Stimulated activated CD4-positive, alpha-beta T cell treated with anti-CD3 and anti-CD28 coated beads, Interleukin-12 subunit alpha, Interleukin-12 subunit beta, amount 100 ng/mL, for 24 hours (primary cell): ENCODE measurements around the gene NGDN.
"Not testable (repeated sequence)": the region's sequence is repeated elsewhere in the genome, so short reads cannot be mapped to it uniquely, and the experiment has no call there.

Experiments
- DNase-seq, 2 experiments: peaks; one replicate each; pipeline ENCODE4 v3.0.0-alpha.2; 2020; ENCODE audit warnings: low read depth in 2 of 2

The NGDN gene

GRCh38 chr14:23438101-23438971 lies 31.2 kb upstream of the NGDN start:
- no peak for DNase-seq

DNA sequence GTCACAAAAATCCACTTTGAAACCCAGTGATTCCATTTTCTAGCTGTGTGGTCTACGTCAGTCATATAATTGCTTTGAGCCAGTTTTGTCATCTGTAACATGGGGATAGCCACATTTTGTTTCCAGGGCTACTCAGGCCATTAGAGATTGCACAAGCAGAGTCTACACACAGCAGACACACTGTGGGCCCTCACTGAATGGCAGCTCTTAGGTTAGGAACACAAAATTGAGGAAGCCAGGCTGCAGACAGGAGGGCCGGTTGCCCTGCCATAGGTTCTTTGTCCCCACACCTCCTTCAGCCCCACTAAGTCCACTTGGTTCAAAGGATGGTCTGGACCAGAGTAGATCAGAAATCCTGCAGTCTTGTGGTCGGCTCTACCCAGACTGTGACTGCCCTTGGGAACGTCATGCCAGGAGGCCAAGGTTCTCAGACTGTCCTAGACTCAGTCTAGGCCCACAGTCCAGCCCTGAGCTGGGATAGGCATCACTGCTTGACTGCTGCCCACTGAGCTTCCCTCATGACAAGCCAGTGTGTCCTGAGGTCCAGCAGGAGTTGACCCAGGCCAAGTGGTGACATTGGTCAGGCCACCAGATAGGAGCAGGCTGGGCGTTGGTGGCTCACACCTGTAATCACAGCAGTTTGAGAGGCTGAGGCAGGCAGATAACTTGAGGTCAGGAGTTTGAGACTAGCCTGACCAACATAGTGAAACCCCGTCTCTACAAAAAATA lies 30.2 kb upstream of the NGDN start:
- DNase-seq = no peak

DNA sequence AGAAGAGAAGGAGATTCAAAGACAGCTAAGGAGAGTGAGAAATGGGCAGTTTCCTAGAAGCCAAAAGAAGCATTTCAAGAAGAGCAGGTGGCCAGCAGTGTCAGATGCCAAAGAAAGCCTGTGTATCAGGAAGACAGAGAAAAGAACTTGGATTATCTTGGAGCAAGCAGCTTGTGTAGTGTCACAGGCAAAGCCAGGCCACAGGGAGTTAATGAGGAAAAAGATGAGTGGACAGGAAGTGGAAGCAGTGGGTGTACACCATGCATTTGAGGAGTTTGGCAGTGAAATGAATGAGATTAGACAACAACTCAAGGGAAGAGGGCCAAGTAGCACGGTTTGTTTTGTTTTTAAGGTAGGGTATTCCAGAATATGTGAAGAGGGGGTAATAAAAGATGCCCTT lies 28.4 kb upstream of the NGDN start:
- DNase-seq = no peak

DNA sequence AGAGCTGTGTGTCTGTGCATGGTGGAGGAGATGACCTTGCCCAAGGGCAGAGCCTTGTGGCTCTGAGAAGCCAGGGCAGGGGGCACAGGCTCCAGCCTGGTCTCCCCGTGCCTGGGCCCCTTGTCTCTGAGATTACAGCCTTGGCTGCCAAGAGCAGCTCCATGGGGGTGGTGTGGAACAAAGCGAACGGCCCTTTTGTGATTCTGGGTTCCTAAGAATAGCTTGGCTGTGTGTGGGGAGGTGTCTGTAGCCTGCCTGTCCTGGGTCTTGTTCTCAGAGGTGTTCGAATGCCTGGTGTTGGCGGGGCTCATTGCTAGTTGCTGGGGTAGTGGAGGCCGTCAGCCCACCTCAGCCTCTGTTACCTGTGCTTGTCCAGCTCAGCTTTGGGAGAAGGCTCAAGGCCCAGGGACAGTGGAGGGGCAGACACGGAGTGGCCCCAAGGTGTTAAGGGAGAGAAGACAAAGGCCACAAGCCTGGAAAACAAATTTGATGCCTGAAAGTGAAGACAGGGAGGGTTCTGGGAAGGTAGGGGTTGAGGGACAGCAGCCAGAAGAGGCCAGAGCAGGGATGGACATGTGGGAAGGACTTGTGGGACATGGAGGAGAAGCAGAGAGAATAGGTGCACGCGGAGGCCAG lies 26.7 kb upstream of the NGDN start:
- DNase-seq = no peak

GRCh38 chr14:23443411-23443812 lies 26.1 kb upstream of the NGDN start:
- no peak for DNase-seq

GRCh38 chr14:23443881-23444280 lies 25.6 kb upstream of the NGDN start:
- no peak for DNase-seq

DNA sequence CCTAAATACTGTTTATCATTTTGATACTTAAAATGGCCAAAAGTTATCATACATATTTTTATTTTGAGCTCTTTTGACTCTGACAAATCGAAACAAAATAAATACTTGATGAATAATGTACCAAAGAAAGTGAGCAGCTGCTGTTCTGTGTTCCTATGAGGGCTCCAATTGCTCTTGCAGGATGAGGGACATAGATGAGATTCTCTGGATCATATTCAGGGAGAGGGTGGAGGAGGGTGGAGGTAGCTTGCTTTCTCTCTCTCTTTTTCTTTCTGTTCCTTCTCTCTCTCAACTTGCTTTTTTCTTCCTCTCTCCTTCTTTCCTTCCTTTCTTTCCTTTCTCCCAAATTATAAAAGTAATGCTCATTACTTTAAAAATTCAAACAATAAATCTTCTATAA lies 25.2 kb upstream of the NGDN start:
- DNase-seq = no peak

GRCh38 chr14:23445773-23446172 lies 23.7 kb upstream of the NGDN start:
- no peak for DNase-seq

DNA sequence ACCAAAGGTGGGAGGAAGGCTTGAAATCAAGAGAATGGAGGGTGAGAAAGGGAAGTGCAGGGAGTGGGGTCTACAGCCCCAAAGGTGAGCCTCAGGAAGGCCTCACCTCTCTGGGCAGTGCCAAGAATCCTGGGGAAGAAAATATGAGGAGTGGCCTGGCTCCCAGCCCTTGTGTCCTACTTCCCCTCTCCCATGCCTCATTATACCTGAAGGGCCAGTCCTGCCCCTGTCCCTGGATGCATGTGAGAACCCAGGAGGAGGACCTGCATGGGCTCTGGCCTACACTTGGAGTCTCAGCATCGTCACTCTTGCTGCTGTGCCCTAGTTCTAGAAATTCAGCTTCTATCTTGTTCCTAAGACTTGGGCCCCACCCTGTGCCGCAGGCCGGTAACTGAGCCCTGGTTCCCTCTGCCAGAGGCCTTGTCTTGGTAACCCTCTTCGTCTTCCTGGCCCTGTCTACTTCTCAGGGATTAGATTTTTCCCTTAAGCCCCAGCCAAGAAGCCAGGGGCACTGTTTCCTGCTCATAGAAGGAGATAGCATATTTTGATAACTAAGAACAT lies 23.1 kb upstream of the NGDN start:
- DNase-seq = no peak

- DNase-seq = no peak
Observed at GRCh38 chr14:23447361-23448350, 21.8 kb upstream of the NGDN start.

DNA sequence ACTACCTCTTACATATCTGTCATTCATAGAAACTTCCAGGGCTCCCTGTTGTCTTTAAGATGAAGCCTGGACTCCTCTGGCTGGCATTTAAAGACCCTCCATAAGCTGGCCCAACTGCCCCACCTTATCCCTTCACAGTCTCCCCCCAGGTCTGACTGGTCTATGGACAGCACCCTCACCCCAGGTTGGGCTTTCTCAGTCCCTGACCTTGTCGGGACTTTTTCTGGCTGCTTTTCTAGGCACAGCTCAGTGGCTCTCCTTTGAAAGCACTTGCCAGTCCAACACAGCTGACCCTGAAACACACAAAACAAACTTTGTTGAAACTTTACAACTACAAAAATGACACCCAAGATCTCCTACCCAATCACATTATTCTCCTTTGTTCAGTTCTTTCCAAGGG lies 20.2 kb upstream of the NGDN start:
- DNase-seq = no peak

GRCh38 chr14:23450379-23450778 lies 19.1 kb upstream of the NGDN start:
- DNase-seq = no peak

- no peak for DNase-seq
Observed at GRCh38 chr14:23452237-23452636, 17.3 kb upstream of the NGDN start.

DNA sequence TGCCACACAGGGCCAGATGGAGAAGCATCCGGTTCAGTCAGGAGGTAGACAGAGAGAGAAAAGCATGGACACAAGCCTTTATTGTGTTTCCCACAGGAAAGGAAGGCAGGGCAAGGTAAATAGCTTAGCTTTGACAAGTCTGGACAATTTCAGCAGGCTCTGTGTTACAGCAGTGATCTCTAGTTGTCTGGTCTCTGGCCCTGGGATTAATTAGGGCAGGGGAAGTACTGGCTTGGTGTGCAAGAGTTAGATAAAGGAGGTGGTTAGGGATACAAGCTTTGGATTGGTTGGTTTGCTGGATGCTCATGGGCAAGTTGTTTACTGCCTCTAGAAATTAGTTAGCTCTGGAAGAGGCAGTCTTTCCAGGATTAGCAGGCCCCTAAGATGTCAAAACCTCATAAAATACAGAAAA lies 15.1 kb upstream of the NGDN start:
- no peak for DNase-seq

DNA sequence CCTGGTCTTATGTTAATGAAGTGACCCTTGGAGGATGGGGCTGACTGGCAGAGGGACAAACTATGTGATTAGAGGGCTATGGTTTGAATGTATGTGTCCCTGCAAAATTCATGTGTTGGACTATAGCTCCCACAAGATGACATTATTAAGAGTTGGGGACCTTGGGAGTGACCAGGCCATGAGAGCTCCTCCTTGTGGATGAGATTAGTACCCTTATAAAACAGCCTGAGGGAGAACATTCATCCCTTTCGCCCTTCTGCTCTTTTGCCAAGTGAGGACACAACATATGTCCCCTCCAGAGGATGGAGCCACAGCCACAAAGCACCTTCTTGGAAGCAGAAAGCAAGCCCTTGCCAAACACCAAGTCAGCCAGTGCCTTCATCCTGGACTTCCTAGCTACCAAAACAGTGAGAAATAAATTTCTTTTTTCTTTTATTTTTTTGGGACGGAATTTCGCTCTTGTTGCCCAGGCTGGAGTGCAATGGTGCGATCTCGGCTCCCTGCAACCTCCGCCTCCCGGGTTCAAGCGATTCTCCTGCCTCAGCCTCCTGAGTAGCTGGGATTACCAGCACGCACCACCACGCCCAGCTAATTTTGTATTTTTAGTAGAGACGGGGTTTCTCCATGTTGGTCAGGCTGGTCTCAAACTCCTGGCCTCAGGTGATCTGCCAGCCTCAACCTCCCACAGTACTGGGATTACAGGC lies 12.5 kb upstream of the NGDN start:
- not testable (repeated sequence) for DNase-seq

GRCh38 chr14:23457587-23458445 lies 11.7 kb upstream of the NGDN start:
- no peak for DNase-seq

- no peak for DNase-seq
Observed at GRCh38 chr14:23460960-23461359, 8.5 kb upstream of the NGDN start.

DNA sequence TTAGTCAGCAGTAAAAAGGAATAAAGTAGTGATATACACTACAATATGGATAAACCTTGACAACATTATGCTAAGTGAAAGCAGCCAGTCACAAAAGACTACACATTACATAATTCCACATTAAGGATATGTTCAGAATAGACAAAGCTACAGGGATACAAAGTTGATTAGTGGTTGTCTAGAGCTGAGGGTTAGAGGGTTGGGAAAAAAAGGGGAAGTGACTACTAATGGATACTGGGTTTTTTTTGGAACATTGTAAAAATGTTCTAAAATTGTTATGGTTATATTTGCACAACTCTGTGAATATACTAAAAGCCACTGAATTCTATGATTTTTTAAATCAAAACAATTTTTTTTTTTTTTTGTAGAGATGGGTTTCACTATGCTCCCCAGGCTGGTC lies 4.8 kb upstream of the NGDN start:
- no peak for DNase-seq

GRCh38 chr14:23465261-23465660 lies 4.2 kb upstream of the NGDN start:
- no peak for DNase-seq

DNA sequence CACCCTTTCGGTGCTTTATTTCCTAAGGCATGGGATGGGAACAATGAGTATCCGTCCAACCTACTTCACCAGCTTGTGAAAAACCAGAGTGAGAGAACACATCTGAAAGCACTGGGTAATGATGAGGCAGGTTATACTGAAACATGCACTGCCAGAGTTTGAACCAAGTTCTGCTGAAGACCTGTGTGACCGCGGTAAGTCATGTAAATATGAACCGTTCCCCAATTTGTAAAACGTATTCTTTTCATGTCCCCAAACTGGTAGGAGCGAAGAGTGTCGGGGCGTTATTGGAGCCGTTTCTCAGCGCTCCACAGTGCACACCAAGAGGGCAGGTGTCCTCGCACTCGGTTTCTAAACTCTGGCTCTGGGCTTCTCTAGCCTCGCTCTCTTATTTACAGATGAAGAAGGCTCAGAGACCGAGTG lies 788 bp upstream of the NGDN start:
- DNase-seq = no peak
